H1 (cell line): ENCODE results near the gene CD79A. TPM values are rescaled to one million over a fixed set of nuclear protein-coding genes. Genes with fewer than 3 reads are reported as not detected.

Source experiments
- CHD1 ChIP-seq: IDR thresholded peaks from 2 replicates; pipeline ENCODE4 v1.6.1; 2012; ENCODE audit warnings: low read depth, low read length, improper control_type of control experiment
- CHD2 ChIP-seq: IDR thresholded peaks from 2 replicates; pipeline ENCODE4 v1.6.1; 2012; ENCODE audit warnings: low read length, improper control_type of control experiment
- CREB1 ChIP-seq: IDR thresholded peaks from 2 replicates; pipeline ENCODE4 v1.6.1; 2012; ENCODE audit warnings: inconsistent platforms
- EZH2 ChIP-seq: fragments of 200-600 bp; sonication (generic); IDR thresholded peaks from 2 replicates; pipeline ENCODE4 v1.7.1; 2012; ENCODE audit warnings: low read depth, mild to moderate bottlenecking, moderate library complexity, low read length, inconsistent platforms; ENCODE audit not compliant: severe bottlenecking
- POLR2AphosphoS5 ChIP-seq: IDR thresholded peaks from 2 replicates; pipeline ENCODE4 v1.6.1; 2011; ENCODE audit warnings: low read depth, low read length
- POU5F1 ChIP-seq: IDR thresholded peaks from 2 replicates; pipeline ENCODE4 v1.6.1; 2011; ENCODE audit warnings: low read depth, mild to moderate bottlenecking, low read length, moderate library complexity
- TAF1 ChIP-seq: IDR thresholded peaks from 2 replicates; pipeline ENCODE4 v1.6.1; 2011; ENCODE audit warnings: mild to moderate bottlenecking, low read depth, low read length
- TEAD4 ChIP-seq: IDR thresholded peaks from 2 replicates; pipeline ENCODE4 v1.6.1; 2012; ENCODE audit warnings: low read depth, low read length, inconsistent platforms, mixed read lengths
- polyA plus RNA-seq, 7 experiments: library from polyadenylated mRNA; depleted of rRNA in 3 of 7; stranded (reverse) in 5 of 7; unstranded in 2 of 7; fragments of >200 nt in 5 of 7; fragments of 200-250 nt in 2 of 7; gene quantifications; 1 replicate in 5 of 7; 2 replicates in 1 of 7; 4 replicates in 1 of 7; pipeline versions ENCODE4 v1.2.1 to v1.2.3, GENCODE V29; 2011 to 2013; ENCODE audit warnings: missing spikeins in 2 of 7, mixed read lengths in 2 of 7
- total RNA-seq: library from RNA; stranded (reverse); fragmentation: NEBNext Ultra II Directional; extraction: Animal tissue kit (Norgen Biotek cat#: 25700); gene quantifications from 2 replicates; pipeline ENCODE4 v1.2.1, GENCODE V29; 2021

The CD79A gene
- total and polyA plus RNA-seq, 2 of the 8 experiments (the other 6 are each of a cell fraction or from before 2014, with no cell fraction given), result 0.54 to 0.77 TPM

- TF ChIP-seq TEAD4 (no peak), POLR2AphosphoS5 (no peak), CREB1 (no peak), CHD1 (no peak), TAF1 (no peak), CHD2 (no peak), POU5F1 (no peak), EZH2 (no peak)
These were observed 37.9 kb upstream of the CD79A start (continued) for GRCh38 chr19:41839211-41839610.
